Measurements from ENCODE around the gene ZFP64. TPM values are rescaled to one million over a fixed set of nuclear protein-coding genes. Genes with fewer than 3 reads are reported as not detected.
A peak's percentile ranks its signal among the peaks of the same experiment; 100 is the strongest.

ZFP64 gene
- total RNA-seq, 2 experiments from 2014 or later = 10.0 to 16.7 TPM

GRCh38 chr20:52219441-52219840 lies 27.9 kb upstream of the ZFP64 start:
- no peak for TF ChIP-seq EZH2phosphoT487 (IDR thresholded peaks at IDR 0.05; ENCODE audit: borderline replicate concordance, low read depth, low read length)
- TF ChIP-seq CTCF (conservative IDR thresholded peaks at IDR 0.05; ENCODE audit: low read length) = 0 out of 2 replicates have a peak, but pooled peaks have one; percentile 16
- DNase-seq (ENCODE audit: low spot score) = peak; percentile 5
- ChIA-PET CTCF (ENCODE audit: unreplicated experiment) (no interaction called here), POLR2A (interaction anchor here (0.7 kb wide), 1 partner anchor 412 kb away, joined by 3 read pairs; no protein-coding TSS in a partner anchor)
- Histone ChIP-seq H3K4me3 (ENCODE audit: low read depth, low read length, poor library complexity, severe bottlenecking) (no peak overlapping the region), H3K36me3 (ENCODE audit: insufficient read depth, low read length) (no peaks in the 10 kb centered on the region), H3K4me2 (ENCODE audit: low read length) (no peak overlapping the region), H3K27ac (ENCODE audit: low read depth, low read length, poor library complexity, severe bottlenecking) (no peak overlapping the region), H2AFZ (ENCODE audit: low read length) (no peak overlapping the region), H3K79me2 (ENCODE audit: insufficient read depth, low read depth, low read length) (no peaks in the 10 kb centered on the region), H3K4me1 (ENCODE audit: insufficient read depth, low read length, poor library complexity, severe bottlenecking) (no peaks in the 10 kb centered on the region), H4K20me1 (ENCODE audit: insufficient read depth, low read length) (no peaks in the 10 kb centered on the region), H3K9me2 (ENCODE audit: insufficient read depth, low read length) (no peaks in the 10 kb centered on the region), H3K9me3 (ENCODE audit: low read length) (no peaks in the 10 kb centered on the region)
- intact Hi-C loops (cut with micrococcal nuclease; ENCODE audit: unreplicated experiment) = loop anchor here (2.0 kb wide), 1 partner anchor 91 kb away; no protein-coding TSS in a partner anchor
- no TSS peak for BruUV-seq (replicated peaks)

- ChIA-PET POLR2A (interaction anchor here (0.6 kb wide), 1 partner anchor 1784 kb away, joined by 4 read pairs; no protein-coding TSS in a partner anchor), CTCF (ENCODE audit: unreplicated experiment) (no interaction called here)
- Histone ChIP-seq H3K36me3 (ENCODE audit: insufficient read depth, low read length) (no peaks in the 10 kb centered on the region), H3K27ac (ENCODE audit: low read depth, low read length, poor library complexity, severe bottlenecking) (no peak overlapping the region), H3K4me2 (ENCODE audit: low read length) (no peak overlapping the region), H2AFZ (ENCODE audit: low read length) (no peak overlapping the region), H3K4me3 (ENCODE audit: low read depth, low read length, poor library complexity, severe bottlenecking) (no peak overlapping the region), H3K9me3 (ENCODE audit: low read length) (no peaks in the 10 kb centered on the region), H3K4me1 (ENCODE audit: insufficient read depth, low read length, poor library complexity, severe bottlenecking) (no peaks in the 10 kb centered on the region), H3K79me2 (ENCODE audit: insufficient read depth, low read depth, low read length) (no peaks in the 10 kb centered on the region), H4K20me1 (ENCODE audit: insufficient read depth, low read length) (no peaks in the 10 kb centered on the region), H3K9me2 (ENCODE audit: insufficient read depth, low read length) (no peaks in the 10 kb centered on the region)
- TF ChIP-seq CTCF (conservative IDR thresholded peaks at IDR 0.05; ENCODE audit: low read length) = no peak
- no peak for TF ChIP-seq EZH2phosphoT487 (IDR thresholded peaks at IDR 0.05; ENCODE audit: borderline replicate concordance, low read depth, low read length)
- intact Hi-C loops (cut with micrococcal nuclease; ENCODE audit: unreplicated experiment) = loop anchor here (2.0 kb wide), 1 partner anchor 89 kb away; no protein-coding TSS in a partner anchor
- BruUV-seq (replicated peaks) = no TSS peak
- no peak for DNase-seq (ENCODE audit: low spot score)
These were observed 26.3 kb upstream of the ZFP64 start for GRCh38 chr20:52217689-52218395.

GRCh38 chr20:52213995-52214394 lies 22.4 kb upstream of the ZFP64 start:
- DNase-seq (ENCODE audit: low spot score) = no peak
- Histone ChIP-seq H3K27ac (ENCODE audit: low read depth, low read length, poor library complexity, severe bottlenecking) (no peak overlapping the region), H3K36me3 (ENCODE audit: insufficient read depth, low read length) (no peaks in the 10 kb centered on the region), H3K79me2 (ENCODE audit: insufficient read depth, low read depth, low read length) (no peaks in the 10 kb centered on the region), H2AFZ (ENCODE audit: low read length) (no peak overlapping the region), H3K9me3 (ENCODE audit: low read length) (no peaks in the 10 kb centered on the region), H4K20me1 (ENCODE audit: insufficient read depth, low read length) (no peaks in the 10 kb centered on the region), H3K4me3 (ENCODE audit: low read depth, low read length, poor library complexity, severe bottlenecking) (no peak overlapping the region), H3K4me1 (ENCODE audit: insufficient read depth, low read length, poor library complexity, severe bottlenecking) (no peaks in the 10 kb centered on the region), H3K4me2 (ENCODE audit: low read length) (no peak overlapping the region), H3K9me2 (ENCODE audit: insufficient read depth, low read length) (no peaks in the 10 kb centered on the region)
- BruUV-seq (replicated peaks) = no TSS peak
- intact Hi-C loops (cut with micrococcal nuclease; ENCODE audit: unreplicated experiment) = no loop called here
- CTCF ChIA-PET (ENCODE audit: unreplicated experiment) = no interaction called here
- TF ChIP-seq EZH2phosphoT487 (IDR thresholded peaks at IDR 0.05; ENCODE audit: borderline replicate concordance, low read depth, low read length) (no peak), CTCF (conservative IDR thresholded peaks at IDR 0.05; ENCODE audit: low read length) (no peak)
- POLR2A ChIA-PET = no interaction called here

Data from OCI-LY7 (cell line).